GM21717 (cell line): ENCODE results near the gene FBXO41.

Source experiments
- ATAC-seq: cut with Tn5 transposase; IDR thresholded peaks from one replicate; pipeline ENCODE4 v1.9.1; 2021; ENCODE audit warnings: mild to moderate bottlenecking, moderate library complexity; ENCODE audit not compliant: unreplicated experiment

Gene FBXO41

DNA sequence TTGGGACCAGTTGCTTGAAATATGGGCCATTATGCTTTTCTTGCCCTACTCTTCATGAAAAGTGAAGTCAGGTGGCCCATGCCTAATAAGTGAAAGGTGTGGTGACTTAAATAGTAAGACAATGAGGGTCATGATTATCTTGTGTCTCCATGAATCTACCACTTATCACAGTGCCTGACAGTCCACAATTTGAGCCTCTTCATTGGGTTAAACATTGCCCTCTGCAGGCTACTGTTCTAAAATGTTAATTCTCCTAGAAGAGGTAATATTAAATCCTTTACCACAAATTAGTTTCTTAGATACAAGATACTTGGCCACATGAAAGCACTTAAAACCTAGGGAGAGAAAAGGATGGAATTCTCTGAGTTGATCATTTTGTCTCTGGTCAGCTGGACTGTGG is 5.0 kb upstream of the FBXO41 start:
- ATAC-seq, result no peak

DNA sequence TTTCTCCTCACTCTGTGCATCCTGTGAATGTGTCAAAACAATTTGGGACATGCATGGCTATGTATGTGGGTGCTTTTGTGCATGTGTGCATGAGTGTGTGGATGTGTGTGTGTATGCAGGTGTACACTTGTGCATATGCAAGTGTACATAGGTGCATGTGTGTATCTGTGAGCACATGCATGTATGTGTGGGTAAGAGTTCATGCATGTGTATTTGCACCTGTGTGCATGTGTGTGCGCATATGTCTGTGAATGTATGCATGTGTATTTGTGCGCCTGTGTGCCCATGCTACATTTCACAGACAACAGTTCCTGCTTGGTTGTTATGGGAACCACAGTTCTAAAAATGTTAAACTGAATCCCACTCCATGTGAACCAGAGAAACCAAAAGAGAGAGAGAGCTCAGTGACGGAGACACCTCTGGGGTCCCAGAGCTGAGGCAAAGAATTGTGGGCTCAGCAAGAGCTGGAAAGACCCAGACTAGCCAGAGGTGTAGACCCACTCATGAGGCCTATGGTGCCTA is 1.9 kb upstream of the FBXO41 start:
- no peak for ATAC-seq

DNA sequence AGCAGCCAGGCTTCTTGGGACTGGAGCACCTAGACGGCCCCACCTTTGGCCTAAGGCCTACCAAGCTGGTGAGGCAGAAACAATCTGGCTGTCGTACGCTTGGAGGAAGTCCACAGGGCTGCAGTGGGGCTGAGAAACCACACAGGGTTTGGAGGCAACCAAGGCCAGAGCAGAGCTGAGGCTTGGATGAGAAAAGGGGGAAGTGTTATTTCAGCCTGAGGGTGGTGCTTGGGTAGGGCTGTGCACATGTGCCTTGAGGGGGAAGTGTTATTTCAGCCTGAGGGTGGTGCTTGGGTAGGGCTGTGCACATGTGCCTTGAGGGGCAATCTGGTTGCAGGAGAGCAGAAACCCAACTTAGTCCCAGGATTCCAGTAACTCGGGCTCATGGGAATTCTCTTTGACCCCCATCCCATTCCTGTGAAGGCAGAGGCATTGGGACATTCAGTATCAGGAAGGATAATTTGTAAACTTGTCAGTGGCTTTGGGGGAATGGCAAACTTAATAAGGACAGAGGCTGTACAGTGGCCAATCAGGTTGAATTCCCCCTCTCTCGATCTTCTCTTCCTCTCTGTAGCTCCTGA is 971 bp upstream of the FBXO41 start:
- ATAC-seq, result peak; percentile 54

DNA sequence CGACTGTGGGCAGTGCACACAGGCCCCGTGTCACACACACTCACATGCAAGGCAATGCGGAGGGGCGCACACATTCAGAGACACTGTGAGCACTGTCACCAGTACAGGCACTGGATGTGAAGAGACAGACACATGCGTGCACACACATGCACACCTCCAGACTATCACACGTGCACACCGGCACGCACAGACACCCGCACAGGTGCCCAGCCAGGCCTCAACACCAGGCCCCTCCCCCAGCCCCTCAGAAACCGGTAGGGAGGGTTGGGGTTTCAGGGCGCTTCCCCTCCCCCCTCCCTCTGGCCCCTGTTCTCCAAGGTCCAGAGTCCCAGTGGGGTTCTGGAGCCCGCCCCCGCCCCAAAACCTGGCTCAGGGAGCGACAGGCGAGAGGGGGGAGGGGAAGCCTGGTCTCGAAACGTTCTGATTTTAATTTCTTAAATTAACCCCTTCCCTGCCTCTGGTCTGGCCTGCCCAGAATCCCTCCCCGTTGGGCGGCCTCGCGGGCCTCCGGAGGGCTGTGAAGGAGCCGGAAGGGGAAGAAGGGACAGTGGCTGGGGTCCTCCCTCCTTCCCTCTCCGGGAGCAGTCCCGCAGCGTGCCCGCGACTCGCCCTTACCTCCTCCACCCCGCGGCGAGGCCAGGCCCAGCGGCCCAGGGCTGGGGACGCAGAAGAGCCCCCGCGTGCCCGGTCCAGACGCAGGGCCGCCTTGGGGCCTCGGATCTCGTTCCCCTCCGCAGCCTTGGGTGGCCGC is 558 bp downstream of the FBXO41 start:
- ATAC-seq, result peak; percentile 24

DNA sequence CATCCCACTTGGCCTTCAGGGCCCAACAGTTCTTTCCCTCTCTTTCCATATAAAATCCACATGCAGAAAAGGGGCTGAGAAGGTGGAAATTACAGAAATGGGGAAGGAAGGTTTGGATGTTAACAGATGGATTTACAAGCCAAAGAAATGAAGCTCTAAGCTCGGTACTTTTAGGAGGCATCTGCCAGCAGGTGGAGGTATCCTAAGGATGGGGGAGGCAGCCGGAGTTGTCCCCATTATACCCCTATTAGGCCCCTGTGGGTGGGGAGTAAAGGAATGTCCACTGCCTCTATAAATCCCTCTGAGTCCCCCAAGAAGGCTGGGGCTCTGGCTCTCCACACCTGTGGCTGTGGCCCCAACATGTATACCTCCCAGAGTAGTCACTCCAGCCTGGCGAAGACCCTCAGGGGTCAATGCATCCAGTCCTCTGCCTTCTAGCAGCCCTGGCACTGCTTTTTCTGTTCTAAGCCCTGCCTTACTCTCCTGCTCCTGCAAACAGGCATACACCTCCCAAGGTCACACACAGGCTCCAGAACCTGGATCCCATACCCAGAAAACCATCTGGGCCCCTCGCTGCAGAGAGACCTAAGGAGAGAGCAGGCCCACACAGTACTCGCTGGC is 1.2 kb downstream of the FBXO41 start:
- ATAC-seq, result no peak

DNA sequence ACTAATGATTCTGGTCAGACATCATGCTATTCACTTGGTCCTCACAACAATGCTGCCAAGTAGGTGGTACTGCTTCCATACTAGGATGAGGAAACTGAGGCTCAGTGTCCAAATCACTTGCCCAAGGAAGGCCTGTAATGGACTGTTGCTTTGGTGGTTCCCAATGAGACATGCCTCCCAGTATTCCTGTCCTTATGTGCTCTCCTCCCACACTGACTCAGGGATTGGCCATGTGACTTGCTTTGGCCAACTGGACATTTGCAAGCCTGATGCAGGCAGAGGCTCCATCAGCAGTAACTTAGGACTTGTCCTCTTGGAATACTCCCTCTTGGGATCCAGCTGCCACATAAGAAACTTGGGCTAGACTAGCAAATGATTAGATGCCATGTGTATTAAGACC is 3.0 kb downstream of the FBXO41 start:
- no peak for ATAC-seq

DNA sequence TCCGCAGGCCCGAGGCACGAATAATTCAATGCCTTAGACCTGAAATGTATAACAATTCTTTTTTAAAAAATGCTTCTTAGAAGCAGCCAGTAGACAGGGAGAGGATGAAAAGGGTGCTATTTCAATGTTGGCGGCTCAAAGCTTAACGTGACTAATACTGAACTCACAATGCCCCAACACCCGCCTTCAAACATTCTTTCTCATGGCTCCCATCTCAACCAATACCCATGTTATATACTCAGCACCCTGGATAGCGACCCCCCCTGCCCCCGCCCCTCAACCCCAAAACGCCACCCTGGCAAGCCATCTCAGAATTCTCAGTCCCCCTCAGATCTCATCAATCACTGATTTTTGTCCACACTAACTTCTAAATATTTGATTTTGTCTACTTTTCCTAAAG is 4.4 kb downstream of the FBXO41 start:
- no peak for ATAC-seq

DNA sequence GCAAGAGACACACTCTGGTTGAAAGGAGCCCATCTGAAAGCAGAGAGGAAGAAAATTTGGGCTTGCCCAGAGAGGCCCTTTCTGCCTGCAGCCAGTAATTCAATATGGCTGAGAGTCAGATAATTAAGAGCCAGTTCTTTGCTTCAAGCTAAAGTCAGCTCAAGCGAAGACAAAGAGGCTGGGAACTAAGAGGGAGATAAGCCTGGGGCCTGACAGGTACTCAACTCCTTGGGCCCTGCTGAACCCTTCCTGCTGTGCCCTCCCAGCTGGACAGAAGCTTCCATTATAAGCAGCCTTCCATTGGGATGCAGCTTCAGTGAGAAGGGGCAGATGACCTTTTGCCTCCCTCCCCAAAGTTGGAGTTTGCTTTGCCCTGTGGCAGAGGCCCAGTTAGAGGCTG is 12.0 kb downstream of the FBXO41 start:
- no peak for ATAC-seq

DNA sequence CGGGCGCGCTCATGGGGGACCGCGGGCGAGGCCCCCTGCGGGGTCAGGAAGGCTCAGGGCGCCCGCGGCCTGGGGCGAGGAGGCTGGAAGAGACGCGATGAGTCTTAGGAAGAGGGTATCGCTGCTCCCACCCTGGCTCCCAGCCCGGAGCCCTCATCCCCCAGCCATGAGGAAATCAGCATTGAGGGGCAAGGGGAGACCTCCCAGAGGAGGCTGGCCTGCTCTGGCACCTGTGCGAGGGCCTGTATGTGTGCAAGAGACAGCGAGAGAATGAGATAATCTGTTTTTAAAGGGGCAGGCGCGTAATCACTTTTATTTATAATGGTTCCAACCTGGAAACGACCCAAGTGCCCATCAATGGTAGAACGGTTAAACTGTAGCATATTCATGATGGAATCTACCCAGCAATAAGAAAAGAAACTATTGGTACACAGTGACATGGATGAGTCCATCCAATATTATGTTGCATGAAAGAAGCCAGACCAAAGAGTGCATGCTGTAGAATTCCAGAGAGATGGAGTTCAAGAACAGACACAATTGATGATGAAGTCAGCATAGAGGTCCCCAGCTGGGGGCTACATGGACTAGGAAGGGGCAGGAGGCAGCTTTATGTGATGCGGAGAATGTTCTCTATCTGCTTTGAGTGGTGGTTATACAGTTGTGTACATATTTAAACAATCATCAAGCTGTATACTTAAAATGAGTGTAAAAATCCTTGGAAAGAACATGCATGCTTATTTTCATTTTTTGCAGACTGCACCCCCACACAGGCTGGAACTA is 14.4 kb downstream of the FBXO41 start:
- no peak for ATAC-seq

DNA sequence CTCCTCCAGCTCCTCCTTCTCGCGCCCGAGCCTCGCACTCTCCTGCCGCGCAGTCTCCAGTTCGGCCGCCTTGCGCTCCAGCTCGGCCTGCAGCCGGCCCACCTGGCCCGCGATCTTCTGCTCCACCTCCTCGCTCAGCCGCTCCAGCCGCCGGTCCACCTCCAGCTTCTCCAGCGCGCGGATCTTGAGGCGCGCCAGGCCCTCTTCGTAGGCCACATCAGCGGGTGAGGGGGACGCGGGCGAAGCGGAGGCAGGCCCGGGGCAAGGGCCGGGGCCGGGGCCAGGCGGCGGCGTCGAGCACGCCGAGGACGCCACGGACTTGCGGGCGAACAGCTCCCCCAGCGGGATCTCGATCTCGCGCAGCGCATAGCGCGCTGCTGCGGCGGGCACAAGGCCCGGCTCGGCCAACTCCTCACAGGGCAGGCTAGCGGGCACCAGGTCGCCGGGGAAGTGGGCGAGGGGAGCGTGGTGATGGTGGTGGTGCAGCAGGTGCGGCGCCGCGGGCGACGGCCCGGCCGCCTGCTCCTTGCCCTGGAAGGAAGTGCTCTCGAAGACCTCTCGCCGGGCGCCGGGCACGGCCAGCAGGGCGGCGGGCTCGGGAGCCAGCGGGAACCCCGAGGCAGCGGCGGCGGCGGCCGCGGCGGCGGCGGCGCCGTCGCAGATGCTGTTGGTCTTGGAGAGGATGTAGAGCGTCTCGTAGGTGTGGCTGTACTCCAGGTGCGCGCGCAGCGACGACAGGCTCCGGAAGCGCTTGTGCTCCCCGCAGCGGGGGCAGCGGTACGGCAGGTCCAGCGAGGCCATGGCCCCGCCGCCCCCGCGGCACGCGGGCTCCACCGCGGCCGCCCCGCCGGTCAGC is 15.2 kb downstream of the FBXO41 start:
- ATAC-seq, result no peak

DNA sequence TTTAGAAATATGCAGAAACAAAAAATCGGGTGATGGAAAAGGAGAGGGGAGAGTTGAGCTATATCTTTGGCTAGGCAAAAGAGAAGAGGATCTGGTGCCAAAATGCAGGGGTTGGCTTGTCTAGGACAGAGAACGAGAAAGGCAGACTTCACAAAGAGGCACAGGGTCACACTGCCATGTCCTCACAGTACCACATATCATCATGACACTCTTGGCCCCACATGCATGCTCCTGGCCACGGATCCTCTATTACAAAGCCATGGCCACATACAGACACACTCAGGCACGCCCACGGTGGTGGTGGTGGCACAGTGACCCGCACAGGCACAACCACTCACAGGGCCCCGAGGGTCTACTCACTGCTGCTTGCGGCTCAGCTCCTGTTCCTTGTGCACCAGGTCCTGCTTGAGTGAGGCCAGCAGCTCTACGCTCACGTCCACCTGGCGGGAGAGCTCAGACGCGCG is 15.9 kb downstream of the FBXO41 start:
- no peak for ATAC-seq

DNA sequence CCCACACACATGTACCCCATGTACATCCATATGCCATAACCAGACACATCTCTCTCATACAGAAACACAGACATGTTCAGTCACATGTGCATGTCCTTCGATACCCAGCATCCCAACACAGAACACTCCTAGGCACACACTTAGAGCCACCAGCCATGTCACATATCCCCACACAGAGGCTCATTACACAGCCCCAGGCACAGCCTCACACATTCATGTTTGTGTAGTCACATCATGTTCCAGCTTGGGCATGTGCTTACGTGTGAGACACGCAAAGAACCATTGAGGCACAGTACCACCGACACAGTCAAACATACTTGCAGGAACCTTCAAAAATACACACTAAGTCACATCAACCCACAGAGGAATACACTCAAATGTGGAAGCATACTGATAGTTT is 17.3 kb downstream of the FBXO41 start:
- ATAC-seq, result no peak

DNA sequence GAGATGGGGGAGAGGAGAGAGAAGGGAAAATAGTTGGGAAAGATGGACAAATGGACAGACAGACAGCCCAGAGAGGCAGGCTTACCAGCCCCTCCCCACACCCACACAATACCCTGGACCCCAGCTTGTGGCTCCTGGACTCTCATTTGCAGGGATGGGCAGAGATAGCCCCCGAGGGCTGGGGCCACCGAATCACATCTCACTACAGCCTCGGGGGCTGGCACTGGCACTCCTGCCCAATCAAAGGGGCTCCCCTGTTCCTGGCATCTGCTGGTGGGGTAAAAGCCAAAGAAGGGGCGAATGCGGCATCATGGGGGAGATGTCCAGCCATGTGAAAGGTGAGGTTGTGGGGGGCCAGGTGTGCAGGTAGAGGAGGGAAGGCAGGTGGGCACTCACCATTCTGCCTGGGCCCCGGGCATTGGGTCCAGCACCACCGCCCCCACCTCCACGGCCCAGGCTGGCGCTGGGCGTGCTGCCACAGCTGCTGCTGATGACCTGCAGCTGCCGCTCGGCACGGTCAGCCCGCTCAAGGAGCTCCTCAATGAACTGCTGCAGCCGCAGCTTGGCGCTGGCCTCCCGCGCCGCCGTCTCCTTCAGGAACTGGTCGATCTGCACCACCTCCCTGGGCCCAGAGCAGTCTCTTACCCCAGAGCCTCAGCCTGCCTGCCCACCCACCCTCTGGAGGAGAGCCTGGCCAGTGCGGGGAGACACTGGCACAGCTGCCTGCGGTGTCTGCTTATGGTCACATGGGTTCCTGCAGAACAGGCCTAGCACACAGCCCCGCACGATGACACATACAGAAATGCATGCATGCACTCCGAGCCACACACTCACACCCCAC is 18.0 kb downstream of the FBXO41 start:
- no peak for ATAC-seq

DNA sequence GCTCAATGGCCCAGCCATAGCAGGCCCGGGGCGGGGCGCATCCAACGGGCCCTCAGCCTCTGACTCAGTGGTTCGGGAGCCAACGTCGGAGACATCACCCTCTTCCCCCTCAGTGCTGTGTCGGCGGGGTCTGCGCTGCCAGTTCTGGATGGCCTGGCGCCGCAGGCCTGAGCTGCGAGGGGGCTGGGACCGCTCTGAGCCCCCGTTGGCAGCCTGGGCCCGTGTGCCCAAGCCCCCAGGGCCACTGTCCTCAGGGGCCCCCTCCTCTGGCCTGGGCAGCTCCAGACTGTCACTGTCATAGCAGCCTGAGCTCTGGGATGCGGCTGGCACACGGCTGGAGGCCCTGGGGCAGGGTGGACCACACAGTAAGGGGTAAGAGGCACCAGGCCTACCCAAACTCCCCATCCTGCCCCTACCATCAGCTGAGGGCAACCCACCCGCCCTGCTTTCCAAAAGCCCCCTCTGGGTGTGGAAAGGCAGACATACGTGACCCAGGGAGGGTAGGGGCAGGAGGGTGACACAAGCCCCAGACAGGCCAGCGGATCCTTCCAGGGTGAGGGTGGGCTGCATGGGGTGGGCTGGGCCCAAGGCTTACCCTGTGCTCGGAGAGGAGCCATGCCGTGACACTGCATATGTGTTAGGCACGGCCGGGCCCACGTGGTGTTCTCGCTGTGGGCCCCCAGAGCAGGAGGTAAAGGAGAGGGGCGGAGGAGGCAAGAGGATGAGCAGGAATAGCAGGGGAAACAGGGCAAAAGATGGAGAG is 18.8 kb downstream of the FBXO41 start:
- no peak for ATAC-seq

DNA sequence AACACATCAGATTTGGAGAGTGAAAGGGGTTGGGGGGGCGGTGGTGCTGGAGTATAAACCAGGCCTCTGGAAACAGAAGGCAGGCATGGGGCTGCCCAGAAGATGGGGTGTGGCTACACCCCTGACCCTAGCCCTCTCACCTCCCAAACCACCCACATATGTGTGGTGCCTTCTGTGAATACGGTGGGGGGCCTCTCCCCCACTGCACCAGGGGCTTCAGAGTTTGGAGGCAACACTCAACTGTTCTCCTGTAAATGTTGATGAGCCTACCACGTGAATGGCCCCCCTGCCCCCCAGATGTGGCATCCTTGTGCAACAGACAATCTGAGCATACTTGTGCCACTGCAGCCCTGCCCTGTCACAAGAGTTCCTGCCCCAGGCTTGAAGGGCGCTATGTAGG is 19.5 kb downstream of the FBXO41 start:
- ATAC-seq, result no peak

DNA sequence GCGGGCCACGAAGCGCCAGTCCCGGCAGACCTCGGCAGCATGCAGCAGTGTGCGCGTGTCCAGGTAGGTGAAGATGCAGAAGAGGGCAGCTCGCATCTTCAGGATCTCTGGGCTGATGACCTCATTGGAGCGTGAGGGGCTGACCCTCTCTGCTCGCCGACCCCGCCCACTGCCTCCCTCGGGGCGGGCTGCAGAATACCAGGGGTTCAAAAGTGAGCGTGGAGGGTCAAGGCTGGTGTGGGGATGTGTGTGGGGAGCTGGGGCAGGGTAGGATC is 20.0 kb downstream of the FBXO41 start:
- no peak for ATAC-seq

DNA sequence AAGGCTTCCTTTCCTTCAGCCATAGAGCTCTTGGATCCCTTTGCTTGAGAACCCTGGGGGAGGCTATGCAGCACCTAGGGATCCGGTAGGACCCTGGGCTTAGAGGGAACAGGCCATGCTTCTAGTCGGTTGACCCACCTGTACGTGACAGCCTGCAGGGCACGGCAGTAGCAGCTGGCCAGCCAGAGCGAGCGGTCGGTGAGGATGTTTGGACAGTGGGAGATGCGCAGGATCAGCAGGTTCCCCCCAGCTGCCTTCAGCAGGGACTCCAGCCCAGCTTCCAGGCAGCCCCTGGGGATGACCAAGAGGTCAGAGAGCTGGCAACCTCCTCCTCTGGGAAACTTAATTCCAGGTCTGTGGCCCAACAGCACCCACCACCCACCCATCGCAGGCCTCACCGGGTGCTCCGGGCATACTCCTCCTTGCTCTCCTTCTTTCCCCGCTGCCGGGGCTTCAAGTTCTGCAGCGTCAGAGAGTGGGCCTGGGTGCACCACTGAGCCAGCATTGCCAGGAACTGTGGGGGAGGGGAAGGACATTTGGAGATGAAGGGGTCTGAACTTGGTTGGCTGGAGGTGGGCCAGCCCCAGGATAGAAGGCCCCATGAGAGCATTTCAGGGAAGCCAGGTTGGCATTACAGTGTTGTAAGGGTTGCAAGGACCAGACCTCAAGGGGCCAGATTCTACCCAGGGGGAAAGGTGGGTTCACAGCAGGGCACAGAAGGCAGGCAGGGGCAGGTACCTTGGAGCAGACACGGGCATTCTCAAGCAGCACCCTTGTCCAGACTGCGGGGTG is 20.5 kb downstream of the FBXO41 start:
- ATAC-seq, result no peak
